NCI-H748 treated with DMSO at 0.1 percent for 48 hours (cell line): ENCODE data around the gene GRIK1.
A peak's percentile ranks its signal among the peaks of the same experiment; 100 is the strongest.

Experiments
- DNase-seq: peaks from one replicate; lab custom pipeline; 2025; lab: John Stamatoyannopoulos, UW

GRIK1 gene

DNA sequence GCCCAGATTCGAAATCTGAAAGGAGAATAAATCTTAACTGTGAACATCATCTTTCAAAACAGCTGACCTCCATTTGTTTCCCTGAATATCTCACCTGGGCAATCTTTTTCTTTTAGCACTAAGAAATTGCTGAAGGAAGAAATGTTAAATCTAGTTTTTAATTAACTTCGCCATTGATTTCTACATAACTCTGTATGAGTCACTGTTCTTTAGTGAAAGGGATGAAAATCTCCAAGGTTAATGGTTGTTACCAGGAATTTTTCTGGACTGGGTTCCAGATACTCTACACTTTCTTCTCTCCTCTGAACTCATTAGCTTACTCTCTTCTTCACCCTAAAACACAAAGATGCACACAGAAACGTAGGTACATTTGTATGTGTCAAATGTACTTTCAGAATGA, 405.3 kb downstream of the GRIK1 start:
- no peak for DNase-seq

- DNase-seq = no peak
Measured at GRCh38 chr21:29529139-29529538, 410.7 kb downstream of the GRIK1 start.

DNA sequence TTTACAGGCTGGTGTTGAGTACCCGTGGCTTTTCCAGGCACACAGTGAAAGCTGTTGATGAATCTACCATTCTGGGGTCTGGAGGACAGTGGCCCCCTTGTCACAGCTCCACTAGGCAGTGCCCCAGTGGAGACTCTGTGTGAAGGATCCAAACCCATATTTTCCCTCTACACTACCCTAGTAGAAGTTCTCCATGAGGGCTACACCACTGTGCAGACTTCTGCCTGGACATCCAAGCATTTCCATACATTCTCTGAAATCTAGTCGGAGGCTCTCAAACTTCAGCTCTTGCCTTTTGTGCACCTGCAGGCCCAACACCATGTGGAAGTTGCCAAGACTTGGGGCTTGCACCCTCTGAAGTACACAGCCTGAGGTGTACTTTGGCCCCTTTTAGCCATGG, 413.3 kb downstream of the GRIK1 start:
- no peak for DNase-seq

DNA sequence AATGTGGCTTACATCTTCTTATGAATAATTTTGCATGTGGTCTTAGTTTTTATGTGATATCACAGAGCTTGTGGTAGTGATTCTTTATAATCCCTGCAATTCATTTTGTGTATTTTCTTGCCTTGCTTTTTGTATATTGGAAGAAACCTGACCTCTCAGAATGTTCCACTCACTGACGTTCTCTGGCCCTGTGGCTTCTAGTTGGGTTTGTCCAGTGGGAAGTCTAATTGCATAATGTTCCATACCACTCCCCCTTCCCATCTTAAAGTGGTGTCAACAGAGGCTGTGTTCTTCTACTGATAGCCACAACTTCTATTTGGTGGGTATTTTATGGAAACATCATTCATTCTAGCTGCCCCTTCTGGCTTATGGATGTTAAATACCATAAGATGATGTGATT, 415.7 kb downstream of the GRIK1 start:
- no peak for DNase-seq

GRCh38 chr21:29523646-29524045, 416.1 kb downstream of the GRIK1 start:
- DNase-seq = no peak

- no peak for DNase-seq
Measured at GRCh38 chr21:29521872-29522271, 417.9 kb downstream of the GRIK1 start.

DNA sequence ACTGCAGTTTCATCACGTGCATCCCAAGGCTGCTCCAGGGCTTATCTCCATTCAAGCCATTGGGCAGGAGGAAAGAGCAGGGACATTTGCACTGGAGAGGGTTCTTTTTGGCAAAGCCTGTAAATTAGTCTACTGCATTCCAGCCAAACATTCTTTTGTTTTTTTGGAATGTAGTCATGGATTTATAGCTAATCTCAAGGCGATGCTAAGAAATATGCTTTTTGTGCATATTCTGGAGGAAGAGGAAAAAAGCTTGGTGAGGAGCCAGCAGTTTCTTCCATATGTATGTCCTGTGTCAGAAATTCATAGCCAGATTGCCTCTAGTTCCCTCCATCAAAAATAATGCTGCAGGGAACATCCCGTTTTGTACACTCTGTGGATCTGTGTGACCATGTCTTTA, 419.6 kb downstream of the GRIK1 start:
- DNase-seq = no peak

GRCh38 chr21:29514652-29515247, 425.0 kb downstream of the GRIK1 start:
- DNase-seq = no peak

GRCh38 chr21:29513535-29513934, 426.3 kb downstream of the GRIK1 start:
- DNase-seq = no peak

GRCh38 chr21:29511096-29511495, 428.7 kb downstream of the GRIK1 start:
- DNase-seq = no peak

- DNase-seq = no peak
Measured at GRCh38 chr21:29509121-29509520, 430.7 kb downstream of the GRIK1 start.

DNA sequence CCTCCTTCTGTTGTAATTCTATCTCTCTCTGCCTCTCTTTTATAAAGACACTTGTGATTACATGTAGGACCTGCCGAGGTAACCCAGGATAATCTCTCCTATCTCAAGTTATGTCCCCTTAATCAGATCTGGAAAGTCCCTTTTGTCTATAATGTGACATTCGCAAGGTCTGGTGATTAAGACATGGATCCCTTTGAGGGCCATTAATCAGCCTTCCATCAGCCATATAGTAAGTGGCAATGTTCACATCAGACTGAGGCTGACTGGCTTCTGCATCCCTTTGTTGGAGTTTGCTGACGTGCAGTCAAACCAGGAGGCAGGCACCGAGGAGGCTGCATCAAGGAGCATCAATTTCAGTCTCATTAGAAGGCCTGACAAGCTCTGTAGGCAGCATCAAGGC, 431.5 kb downstream of the GRIK1 start:
- no peak for DNase-seq

GRCh38 chr21:29506947-29507346, 432.8 kb downstream of the GRIK1 start:
- DNase-seq = no peak

GRCh38 chr21:29506214-29506613, 433.6 kb downstream of the GRIK1 start:
- DNase-seq = no peak

DNA sequence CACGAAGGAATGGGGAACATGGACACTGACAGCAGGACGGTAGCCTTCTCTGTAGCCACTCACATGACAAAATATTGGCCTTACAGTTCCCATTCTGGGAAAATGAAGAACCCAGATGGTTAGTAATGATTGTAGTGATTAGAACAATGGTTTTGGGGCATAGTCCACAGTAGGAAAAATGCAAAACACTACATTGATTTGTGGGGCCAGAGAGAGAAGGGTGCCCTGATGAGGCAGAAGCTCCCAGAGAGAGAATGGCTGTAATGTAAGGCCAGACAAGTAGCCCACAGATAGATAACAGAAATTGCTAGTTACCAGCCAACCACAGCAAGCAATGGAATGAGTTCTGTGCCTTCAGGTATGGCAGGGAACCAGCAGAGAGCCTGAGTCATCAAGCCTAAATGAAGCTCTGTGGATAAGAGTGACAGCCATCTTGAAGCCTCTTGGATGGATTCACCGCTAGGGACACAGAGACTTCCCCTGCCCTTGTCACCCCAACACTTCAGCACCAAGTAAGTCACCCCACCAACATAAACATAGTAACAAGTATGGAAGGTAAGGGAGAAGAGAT, 435.0 kb downstream of the GRIK1 start:
- no peak for DNase-seq

DNA sequence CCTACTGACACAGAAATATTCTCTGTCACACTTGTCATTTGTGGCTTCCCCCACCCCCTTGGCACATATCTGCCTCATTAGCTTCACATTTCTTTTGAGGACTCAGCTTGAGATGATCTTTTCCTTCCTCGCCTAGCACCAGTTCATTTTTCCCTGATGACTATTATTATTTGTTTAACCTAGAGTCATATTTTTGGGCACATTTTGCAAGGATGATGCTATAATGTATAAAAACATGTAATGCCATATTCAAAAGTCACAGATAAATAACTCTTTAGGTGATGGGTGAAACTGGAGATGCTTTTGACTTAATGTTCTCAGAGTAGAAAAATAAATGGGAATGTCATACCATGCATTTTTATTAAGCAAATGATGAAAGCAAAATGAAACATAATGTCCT, 438.3 kb downstream of the GRIK1 start:
- DNase-seq = no peak

DNA sequence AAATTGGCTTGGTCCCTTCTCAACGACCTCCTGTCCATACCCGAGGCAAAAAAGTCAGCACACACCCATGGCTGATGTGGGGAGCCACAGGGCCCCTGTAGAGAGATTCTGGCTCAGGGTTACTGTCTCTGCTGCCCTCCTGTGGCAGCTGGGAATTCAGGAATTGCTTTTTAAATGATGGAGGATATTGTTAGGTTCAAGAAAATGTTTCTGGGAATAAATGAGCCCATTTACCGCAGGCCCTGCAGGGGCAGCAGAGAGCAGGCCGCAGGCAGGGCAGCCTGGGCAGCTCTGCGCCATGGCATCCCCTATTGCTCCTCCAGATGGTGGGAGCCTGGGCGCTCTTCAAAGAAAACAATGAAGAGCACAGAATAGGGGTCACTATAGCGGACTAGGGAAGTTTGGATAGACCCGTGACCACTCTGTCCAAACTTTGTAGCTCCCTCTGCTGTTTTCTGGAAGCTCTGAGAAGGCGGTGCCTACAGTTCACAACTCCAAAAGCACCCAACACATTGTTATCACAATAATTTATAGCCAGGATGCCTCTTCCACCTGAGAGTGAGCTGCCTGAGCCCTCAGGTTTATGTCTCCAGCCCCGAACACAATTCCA, 440.0 kb downstream of the GRIK1 start:
- DNase-seq = peak; percentile 23

- no peak for DNase-seq
Measured at GRCh38 chr21:29499229-29499628, 440.6 kb downstream of the GRIK1 start.

GRCh38 chr21:29496337-29496736, 443.5 kb downstream of the GRIK1 start:
- DNase-seq = no peak

GRCh38 chr21:29490016-29490415, 449.8 kb downstream of the GRIK1 start:
- no peak for DNase-seq

DNA sequence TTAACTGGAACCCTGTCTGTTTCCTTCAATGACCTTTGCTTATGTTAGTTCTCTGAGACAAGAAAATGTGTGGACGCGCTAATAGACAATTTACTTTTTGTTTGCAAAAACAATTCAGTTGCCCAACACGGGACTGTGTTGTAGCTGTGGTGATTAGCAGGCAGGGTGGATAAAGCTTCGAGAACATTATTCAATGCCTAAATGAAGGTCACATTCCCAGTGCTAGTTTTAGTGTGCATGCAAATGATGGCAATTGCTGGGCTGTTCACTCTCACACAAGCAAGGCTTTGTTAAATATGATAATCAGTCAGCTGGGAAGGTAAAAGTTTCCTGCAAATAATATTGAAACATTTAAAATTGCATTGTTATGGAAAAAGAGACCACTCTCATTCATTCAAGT, 452.6 kb downstream of the GRIK1 start:
- no peak for DNase-seq
